NCI-H524 (cell line): ENCODE results near the gene EXOSC5.
"Not testable (repeated sequence)": the region's sequence is repeated elsewhere in the genome, so short reads cannot be mapped to it uniquely, and the experiment has no call there.

Experiments used
- DNase-seq, 2 experiments: peaks; one replicate each; lab custom pipeline; 2025; lab: John Stamatoyannopoulos, UW

EXOSC5 gene

DNA sequence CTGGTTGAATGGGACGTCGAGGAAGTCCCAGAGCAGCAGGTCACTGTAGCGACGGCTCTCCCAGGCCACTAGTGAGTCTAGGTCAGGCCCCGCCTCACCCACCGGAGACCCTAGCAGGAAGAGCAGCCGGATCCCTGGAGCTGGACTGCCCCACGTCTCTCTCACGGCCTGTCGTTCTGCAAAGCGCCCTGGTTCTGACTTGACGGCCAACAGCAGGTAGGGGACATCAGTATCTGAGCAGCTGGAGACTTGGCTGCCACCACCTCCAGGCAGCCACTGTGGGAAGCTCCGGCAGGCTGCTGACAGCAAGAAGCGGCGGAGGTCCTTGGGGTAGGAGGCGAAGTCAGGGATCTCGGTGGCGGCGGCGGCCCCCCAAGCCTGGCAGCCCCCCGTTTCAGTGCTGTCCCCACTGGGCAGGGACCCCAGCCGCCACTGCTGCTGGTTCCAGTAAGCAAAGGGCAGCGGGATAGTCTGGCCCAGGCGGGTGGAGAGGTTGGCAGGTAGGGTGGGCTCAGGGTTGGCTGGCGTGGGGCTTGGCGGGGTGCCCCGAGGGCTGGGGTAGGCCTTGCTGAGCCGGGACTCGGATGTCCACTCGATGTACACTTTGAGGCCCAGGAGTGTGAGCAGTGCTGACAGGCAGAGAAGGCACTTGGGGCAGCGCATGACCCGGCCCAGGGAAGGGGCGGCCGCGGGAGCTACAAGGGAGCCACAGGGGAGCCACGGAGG lies 29.1 kb upstream of the EXOSC5 start:
- no peak for DNase-seq

DNA sequence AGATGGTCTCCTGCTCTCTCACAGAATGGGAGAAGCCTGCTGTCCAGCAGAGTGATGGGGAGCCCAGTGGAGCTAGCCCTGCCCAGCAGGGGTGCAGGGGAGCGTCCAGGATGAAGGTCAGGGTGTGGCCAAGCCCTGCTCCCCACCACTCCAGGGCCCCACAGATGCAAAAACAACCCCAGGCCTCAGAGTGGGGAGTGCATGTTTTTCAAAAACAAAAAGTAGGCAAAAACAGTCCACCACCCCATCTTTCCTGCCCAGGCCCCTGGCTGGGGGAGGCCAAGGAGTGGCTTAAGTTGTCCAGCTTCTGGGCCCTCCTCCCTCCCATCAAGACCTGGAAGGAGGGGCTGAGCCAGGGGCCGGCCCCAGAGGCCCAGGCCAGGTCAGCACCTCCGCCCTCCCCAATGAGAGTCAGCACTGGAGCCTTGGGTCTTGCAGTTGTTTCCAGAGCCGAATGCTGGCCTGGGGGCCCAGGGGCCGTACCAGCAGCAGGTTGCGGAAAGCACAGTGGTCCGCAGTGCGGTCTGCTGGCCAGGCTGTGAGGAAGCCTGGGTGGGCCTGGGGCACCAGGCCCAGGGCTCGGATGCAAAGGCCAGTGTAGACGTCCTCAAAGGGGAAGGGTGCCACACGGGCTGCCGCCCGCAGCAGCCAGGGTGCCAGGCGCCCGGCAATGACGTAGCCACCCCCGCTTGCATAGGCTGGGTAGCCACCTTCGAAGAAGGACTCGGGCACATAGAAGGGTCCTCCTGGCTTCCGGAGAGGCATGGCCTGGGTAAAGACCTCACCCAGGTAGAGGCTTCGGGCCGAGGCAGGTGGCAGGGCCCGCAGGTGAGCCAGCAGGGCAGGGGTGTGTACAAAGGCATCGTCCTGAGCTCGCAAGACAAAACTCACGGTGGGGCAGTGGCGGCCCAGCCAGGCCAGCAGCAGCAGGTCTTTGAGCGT lies 28.3 kb upstream of the EXOSC5 start:
- no peak for DNase-seq

DNA sequence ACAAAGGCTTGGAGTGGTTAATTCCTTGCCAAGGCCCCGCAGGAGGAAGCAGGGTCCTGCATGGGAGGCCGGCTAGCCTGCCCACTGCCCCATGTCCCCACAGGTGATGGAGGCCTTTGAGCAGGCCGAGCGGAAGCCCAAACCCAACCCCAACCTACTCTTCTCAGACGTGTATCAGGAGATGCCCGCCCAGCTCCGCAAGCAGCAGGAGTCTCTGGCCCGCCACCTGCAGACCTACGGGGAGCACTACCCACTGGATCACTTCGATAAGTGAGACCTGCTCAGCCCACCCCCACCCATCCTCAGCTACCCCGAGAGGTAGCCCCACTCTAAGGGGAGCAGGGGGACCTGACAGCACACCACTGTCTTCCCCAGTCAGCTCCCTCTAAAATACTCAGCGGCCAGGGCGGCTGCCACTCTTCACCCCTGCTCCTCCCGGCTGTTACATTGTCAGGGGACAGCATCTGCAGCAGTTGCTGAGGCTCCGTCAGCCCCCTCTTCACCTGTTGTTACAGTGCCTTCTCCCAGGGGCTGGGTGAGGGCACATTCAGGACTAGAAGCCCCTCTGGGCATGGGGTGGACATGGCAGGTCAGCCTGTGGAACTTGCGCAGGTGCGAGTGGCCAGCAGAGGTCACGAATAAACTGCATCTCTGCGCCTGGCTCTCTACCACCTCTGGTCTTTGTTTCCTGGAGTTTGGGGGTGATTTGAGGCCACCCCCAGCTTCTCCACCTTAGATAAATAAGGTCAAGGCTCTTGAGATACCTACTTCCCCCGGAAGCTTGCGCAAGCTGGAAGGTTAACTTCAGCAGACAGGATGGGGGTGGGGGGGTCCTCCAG lies 27.4 kb upstream of the EXOSC5 start:
- no peak for DNase-seq

DNA sequence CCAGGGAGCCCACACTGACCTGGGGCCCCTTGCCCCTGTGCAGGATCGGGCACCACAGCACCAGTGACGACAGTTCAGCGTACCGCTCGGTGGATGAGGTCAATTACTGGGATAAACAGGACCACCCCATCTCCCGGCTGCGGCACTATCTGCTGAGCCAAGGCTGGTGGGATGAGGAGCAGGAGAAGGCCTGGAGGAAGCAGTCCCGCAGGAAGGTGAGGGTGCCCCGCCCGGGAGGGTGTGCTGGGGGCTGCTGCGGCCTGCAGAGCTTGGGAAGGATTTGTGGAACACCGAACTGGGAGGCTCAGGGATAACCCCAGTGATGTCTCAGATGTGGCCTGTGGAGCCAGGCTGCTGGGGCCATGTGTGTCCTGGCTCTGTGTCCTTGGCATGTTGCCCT lies 25.8 kb upstream of the EXOSC5 start:
- DNase-seq: no peak

DNA sequence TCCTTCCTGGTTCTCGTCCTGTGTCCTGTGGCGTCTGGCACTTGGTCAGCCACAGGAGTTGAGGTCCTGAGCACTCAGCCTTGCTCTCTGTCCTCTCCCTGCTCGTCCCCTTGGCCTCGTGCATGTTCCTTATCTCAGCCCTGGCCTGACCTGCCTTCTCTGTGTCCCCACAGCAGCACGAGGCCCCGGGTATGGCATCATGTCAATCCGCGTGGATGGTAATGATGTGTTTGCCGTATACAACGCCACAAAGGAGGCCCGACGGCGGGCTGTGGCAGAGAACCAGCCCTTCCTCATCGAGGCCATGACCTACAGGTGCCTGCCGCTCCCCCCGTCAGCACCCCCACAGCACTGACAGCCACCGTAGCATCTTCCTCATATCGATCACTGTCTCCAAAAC lies 25.3 kb upstream of the EXOSC5 start:
- no peak for DNase-seq

DNA sequence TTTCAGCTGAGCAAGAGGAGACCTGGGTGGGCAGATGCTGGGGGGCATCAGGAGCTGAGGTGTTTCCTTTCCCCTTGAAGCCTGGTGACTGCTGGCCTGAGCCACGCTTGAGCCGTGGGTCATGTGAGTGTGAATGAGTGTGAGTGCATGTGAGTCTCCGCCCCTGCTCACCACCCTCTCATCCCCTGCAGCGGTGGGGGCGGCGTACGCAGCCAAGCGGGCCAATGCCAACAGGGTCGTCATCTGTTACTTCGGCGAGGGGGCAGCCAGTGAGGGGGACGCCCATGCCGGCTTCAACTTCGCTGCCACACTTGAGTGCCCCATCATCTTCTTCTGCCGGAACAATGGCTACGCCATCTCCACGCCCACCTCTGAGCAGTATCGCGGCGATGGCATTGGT lies 24.8 kb upstream of the EXOSC5 start:
- DNase-seq: no peak

DNA sequence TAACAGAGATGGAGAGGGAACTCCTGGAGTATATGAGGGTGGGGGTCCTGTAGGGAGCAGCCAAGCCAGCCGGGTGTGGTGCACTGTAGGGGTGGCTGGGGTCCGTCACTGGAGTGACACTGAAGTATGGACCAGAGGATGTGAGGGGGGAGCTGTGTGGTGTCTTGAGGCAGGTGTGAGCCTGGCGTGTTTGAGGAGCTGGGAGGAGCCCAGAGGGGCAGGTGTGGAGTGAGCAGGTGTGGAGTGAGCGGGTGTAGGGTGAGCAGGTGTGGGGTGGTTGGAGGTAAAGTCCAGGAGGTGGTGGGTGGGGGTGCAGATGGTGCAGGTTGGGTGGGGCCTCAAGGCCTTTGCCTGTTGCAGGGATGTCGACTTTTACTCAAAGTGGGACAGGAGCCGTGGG lies 24.2 kb upstream of the EXOSC5 start:
- DNase-seq: no peak

DNA sequence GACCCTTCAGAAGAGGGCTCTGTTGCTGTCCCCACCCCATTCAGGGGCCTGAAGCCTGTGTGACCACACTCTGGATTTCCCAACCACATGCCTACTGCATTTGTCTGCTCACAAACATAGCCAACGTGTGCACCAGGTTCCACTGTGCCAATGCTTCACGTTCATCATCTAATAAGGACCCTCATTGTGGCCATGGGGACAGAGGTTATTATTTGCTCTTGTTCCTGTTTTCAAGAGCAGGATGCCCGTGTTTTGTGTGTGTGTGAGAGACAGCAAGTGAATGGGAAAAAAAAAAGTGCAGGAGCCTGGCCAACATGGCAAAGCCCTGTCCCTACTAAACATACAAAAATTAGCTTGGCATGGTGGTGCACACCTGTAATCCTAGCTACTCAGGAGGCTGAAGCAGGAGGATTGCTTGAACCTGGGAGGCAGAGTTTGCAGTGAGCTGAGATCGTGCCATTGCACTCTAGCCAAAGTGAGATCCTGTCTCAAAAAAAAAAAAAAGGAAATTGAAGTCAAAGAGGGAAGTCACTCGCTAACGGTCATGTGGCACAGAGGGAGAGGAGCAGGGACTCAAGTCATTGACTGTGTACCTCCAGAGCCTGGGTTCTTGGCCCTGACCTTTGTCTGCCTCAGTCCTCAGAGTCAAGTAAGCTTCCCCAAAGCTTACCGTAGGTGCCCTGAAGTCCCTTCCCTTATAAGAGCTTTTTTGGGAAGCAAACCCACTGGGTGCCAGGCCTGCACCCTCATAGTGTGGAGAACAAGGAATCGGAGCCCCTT lies 23.1 kb upstream of the EXOSC5 start:
- no peak for DNase-seq

DNA sequence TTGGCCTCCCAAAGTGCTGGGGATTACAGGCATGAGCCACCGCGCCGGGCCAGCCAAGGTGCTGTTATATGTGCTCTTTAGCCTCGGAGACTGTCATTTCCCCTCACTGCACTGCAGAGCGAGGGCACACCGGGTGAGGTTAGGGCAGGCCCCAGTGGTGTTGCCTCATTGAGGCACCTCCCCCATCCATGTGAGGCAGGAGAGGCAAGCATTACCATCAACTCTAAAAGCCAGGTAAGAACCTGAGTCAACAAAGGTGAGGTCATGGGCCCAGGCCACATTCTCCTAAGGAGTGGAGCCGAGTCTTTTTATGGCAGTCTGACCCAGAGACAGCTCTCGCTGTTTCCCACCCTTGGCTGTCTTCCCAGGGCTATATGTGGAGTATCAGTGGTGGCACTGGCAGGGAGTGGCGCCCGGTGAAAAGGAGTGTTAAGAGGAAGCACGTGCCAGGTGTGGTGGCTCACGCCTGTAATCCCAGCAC lies 19.1 kb upstream of the EXOSC5 start:
- no peak for DNase-seq

DNA sequence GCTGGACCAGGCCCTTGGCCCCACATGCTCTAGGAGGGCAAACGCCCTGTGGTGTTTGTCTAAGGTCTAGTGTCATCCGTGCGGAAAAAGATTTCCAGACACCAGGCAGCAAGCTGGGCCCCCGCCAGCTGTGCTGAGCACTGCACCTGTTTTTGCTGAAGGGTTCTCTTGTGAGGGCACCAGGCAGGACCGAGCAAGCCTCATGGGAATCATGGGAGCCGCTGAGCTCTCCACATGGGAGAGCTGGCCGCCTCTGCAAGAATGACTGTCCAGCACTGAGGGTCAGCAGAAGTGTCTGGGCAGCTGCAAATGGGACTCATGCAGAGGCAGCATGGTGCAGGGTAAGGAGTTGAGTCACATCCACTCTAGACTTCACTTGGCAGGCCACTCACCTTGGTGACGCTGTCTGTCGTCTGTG lies 18.0 kb upstream of the EXOSC5 start:
- no peak for DNase-seq

DNA sequence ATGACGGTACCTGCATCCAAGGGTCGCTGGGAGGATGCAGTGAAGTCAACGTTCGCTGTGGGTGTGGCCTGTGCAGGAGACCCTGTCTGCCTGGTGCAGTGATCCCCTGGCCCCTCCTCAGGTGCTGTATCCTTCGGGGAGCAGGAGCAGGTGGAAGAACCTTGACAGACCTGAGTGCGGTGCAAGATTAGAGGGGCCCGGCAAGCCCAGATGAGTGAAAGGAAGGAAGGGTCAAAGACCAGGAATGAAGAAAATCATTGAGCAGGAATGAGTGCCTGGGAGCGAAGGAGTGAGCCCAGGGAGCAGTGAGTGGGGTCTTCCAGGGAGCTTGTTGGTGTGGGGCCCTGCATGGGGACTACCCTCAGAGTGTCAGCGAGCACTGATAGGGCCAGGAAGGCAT lies 17.3 kb upstream of the EXOSC5 start:
- no peak for DNase-seq

DNA sequence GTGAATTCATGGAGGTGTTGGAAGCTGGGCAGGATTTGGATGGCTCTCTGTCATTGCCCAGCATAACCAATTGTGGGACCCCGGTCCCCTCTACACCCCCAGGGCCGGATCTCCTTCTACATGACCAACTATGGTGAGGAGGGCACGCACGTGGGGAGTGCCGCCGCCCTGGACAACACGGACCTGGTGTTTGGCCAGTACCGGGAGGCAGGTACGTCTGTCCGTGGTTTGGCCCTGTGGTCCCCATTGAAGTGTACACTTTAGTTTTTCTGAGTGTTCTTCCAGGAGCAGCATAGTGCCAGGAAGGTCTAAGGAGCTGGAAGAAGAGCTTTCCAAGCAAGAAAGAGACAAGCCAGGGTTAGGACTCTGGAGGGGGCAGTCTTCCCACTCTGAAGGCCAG lies 16.8 kb upstream of the EXOSC5 start:
- DNase-seq: no peak

DNA sequence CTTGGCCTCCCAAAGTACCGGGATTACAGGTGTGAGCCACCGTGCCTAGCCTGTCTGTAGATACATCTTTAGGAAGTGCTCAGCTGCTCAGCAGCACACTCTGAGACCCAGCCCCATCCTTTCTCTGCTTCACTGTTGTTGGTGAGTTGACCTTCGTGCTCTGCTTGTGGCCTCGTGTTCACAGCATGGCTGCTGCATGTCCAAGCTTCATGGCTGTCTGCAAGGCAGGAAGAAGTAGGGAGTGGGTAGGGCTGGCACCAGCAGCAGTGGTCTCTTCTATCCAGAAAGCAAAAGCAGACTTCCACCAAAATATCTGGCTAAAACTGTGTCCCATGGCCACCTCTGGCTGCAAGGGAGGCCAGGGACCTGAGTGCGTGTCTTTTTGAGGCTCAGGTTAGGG lies 15.8 kb upstream of the EXOSC5 start:
- no peak for DNase-seq

DNA sequence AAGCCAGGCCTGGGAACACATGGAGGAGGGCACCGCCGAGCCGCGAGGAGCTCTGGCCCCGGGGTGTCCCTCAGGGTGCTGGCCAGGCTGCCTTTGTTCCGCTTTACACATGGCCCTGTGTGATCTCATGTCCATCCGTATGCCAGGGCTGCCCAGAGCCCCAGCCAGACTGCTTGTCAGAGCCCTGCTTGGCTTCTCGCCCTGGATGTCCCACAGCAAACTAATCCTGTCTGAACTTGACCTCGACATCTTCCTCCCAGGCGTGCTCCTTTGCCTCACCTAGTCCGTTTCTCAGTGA lies 14.8 kb upstream of the EXOSC5 start:
- DNase-seq: no peak

DNA sequence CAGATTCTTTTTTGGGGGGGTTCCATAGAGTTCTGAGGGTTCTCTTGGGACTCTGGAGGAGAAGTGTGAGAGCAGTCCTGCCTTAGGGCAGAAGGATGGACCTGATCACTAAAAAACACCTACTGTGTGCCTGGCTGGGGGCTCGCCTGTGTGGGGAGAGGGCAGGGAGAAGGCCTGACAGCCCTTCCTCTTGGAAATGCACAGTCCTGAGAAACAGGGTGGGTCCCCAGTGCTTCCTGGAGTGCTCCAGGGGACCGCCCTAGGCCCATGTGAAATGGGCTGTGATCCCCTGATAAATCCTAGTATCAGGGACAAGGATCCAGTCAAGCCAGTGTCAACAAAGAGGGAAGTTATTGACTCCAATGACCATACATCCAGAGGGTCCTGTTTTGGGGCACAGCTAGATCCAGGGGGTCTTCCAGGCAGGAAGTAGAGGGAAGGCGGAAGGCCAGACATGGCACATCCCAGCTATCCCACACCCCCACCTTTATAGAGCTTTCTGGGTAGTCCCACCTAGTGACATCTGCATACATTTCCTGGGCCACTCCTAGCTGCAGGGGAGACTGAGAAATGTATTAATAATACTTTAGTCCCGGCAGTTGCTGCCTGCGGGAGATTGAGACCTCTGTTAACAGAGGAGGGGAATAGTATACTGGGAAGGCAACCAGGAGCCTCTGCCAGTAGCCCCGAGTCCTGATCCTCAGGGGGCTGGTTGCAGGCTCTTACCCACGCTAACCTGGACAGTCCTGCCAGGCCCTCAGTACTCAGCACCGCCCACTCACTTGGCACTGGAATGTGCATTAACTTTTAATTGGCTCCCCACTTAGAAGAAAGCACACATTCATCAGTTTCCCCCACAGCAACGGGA lies 14.2 kb upstream of the EXOSC5 start:
- DNase-seq: no peak

DNA sequence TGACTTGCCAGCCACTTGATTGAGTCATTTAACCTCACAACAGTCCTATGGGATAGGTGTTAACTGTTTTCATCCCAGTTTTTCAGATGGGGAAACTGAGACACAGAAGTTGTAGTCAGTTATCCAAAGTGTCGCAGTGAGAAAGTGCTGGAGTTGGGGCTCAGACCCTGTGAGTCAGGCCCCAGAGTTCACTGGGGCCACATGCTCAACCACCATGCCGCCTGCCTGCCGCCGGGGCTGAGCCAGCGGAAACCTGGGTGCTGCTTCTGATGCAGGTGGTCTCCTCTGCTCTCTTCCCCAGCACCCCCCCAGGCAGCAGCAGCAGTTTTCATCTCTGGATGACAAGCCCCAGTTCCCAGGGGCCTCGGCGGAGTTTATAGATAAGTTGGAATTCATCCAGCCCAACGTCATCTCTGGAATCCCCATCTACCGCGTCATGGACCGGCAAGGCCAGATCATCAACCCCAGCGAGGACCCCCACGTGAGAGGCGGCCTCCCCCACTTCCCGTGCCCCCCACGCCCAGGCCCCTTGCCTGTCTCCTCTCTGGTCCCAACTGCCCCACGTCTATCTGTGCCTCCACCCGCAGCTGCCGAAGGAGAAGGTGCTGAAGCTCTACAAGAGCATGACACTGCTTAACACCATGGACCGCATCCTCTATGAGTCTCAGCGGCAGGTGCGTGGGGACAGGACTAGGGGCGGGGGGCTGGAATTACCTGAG lies 13.3 kb upstream of the EXOSC5 start:
- no peak for DNase-seq

DNA sequence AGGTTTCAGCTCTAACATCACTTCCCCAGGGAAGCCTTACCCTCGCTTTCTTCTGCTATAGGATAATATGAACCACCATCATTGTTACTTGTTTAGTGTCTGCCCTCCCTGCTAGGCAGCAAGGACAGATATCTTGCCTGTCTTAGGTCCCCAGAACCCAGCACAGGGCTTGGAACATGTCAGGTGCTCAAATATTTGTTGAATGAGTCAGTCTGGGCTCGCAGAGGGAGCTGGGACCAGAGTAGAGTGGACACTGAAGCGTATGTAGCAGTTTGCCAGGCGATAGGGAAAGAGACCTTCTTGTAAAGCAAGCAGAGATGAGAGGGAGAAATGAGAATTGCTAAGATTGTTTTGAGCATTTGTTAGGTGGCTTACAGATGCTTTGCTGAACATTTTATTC lies 12.1 kb upstream of the EXOSC5 start:
- no peak for DNase-seq

DNA sequence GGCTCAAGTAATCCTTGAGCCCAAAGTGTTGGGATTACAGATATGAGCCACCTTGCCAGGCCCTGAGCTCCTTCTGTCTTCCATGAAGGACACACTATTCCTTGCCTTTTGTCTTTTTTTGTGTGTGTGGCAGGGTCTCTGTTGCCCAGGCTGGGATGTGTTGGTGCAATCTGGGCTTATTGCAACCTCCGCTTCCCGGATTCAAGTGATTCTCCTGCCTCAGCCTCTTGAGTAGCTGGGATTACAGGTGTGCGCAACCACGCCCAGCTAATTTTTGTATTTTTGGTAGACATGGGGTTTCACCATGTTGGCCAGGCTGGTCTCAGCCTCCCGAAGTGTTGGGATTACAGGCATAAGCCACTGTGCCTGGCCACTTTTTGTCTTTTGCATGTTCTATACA lies 11.7 kb upstream of the EXOSC5 start:
- not testable (repeated sequence) for DNase-seq

DNA sequence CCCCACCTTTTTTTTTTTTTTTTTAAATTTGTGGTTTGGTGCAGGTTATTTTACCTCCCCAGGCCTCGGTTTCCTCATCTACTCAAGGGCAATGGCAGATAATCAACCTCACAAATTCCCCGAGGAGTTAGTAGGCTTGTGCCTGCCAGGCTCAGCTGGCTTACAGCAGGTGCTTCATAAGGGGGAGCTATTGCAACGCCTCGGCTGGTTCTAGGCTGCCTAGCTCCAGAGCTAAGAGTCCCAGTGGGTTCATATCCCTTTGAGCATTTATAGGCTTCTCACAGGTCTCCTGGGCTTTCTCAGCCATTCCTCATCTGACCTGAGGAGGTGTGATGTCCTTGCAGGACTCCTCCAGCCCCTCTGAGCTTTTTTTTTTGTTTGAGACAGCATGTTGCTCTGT lies 11.1 kb upstream of the EXOSC5 start:
- DNase-seq: no peak

DNA sequence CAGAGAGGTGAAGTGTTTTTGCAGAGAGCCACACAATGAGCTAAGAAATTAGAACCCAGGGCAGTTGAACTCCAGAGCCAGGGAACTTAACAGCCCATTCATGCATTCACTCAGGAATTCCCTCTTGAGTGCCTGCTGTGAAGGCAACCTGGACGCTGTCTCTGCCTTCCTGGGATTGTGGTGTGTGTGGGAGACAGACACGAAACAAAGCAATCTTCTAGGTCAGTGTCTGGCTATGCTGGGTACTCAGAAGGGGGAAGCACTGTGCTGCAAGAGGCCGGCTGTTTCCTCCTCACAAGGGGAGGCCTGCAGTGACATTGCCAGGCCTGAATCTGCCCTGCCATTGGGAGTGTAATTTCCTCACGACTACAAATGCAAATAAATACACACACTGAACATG lies 10.1 kb upstream of the EXOSC5 start:
- no peak for DNase-seq
